NCI-H146 treated with DMSO at 0.1 percent for 48 hours (cell line): ENCODE measurements around the gene PID1.
A peak's percentile ranks its signal among the peaks of the same experiment; 100 is the strongest.

ENCODE experiments used
- DNase-seq: peaks from one replicate; lab custom pipeline; 2025; ENCODE audit not compliant: unreplicated experiment; lab: John Stamatoyannopoulos, UW

Gene PID1, protein sequence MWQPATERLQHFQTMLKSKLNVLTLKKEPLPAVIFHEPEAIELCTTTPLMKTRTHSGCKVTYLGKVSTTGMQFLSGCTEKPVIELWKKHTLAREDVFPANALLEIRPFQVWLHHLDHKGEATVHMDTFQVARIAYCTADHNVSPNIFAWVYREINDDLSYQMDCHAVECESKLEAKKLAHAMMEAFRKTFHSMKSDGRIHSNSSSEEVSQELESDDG

DNA sequence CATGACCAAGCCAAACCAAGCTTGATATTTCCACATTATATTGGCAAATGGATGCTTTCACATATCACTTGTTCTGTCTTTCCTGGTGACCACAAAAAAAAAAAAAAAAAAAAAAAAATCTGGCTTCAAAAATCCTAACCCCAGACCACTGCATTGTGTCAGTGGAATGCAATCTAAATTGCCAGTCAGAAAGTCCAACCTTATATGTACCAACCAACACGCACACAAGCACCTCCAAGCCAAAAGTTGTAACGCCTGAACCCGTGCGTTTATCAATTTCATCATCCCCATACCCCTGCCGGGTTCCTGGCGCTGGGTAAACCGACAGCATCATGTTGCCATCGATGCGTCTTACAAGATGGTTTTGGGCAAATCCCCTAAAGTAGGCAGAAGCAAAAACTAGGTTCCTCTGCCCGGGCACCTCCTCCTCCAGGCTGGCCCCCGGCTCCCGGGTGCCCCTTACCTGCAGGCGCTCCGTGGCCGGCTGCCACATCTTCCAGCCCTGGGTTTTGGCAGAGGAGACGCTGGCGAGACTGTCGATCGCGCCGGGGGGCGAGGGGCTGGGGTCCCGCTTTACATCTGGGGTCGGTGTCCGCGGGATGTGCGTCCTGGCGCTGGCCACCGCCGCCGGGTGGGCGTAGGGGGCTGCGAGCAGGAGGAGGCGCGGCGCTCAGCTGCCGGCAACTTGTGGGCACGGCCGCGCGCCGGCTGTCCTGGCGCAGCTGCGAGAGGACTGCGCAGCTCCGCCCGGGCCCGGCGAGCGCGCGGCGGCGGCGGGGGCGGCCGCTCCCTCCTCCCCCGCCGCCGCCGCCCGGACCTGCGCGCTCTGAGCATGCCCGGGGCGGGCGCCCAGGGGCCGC, at the start of gene PID1:
PID1 (minus strand) TSS at position 737 of the 860 bp plus-strand sequence; CDS start at position 493, 244 bp downstream.
- DNase-seq = peak; percentile 7

DNA sequence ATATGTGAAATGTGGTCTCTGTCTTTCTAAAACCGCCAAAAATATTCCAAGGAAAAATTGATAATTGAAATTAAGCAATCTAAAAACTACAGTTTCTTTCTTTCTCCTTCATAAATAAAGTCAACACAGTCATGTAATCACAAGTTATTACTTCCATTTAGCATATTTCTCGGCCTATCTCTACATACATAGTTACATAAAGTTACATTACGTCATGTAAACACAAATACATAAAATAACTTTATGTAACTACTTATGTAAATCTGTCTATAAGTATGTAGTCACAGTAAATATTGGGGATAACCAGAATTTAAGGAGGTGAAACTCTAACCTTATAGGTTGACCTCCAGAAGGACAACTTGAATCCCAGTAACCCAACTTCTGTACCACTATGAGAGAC, 48.5 kb upstream of the PID1 start:
- DNase-seq = no peak

DNA sequence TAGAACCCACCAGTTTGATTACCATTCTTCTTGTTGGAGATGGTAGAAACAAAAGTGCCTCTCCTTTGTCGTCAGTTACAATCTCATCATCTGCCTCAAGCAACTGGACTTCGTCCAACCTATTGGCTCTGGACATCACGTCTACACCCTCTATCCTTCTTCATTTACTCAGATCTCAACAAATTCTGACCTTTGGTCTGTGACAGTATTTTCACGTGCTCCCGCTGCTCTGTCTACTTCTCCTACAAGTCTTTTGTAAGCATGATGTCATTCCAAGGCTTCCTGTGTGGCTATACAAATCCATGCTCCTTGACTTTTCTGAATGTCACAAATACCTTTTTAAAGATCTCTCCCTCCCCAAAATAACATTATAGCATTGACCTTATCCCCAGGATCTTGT, 43.0 kb upstream of the PID1 start:
- DNase-seq = no peak

DNA sequence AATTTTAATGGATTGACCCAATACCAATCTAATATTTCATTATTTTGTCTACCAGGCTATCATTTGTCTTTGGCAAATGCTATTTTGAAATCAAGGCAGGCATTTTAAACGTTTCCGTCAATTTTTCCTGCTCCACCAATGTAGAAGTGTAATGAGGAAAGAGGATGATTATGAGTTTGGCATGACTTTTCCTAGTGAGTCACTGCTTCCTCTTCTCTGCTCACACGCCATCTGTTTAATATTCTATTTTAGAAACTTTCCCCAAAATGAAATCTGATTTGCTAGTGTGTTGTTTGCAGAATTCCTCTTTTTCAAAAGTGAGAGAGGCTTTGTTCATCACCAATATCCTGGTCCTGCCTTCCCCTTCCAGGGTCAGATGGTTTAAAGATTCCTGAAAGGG, 42.5 kb upstream of the PID1 start:
- DNase-seq = no peak

DNA sequence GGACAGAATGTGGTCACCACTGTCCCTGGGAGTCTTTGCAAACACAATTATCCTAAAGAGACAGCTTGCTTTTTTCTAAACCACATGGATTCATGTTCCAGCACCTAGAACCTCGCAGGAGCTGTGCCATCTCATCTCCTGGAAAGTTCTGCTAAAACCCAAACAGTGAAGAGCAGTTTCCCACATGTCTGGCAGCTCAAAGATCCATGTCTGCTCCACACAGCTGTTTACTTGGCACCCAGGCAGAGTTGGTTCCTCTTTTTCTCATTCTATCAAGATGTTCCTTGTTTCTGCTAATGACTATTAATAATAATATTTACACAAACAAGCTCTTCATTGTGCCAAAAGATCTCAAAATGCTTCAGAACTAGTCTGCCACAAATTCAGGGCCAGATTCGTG, 30.1 kb upstream of the PID1 start:
- no peak for DNase-seq

DNA sequence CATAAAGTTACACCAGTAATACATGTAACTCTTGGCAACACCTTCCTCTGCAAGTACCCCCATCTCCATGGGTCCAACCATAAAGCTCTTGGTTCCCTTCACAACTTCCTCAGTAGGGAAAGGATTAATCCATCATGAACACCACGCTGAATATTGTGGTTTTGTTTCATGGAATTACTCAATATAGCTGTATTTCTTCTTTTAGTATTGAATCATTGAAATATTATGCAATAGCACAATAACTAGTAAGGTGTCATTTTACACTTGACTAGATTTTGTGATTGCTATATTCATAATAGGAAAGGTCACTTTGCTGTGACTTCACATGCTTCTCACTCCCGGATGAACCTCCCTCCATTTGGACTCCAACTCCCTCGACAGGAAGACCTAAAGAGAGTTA, 29.7 kb upstream of the PID1 start:
- DNase-seq = no peak

DNA sequence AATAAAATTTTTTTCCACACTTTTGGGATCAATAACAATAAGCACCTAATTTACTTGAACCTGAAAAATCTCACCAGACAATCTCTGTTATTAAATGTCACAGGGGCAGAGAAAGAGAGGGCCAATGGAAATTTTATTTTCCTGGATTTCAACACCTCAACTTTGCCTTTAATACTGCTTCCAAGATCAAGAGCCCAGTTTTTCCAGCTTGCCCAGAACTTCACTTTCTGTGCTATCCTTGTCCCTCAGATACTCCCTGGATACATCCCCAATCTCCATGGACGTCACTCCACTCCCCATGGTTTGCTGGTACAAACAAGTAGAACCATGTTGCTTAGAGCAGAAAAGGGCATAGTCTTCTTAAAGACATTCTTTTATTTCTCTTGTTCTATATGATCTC, 29.3 kb upstream of the PID1 start:
- DNase-seq = no peak

DNA sequence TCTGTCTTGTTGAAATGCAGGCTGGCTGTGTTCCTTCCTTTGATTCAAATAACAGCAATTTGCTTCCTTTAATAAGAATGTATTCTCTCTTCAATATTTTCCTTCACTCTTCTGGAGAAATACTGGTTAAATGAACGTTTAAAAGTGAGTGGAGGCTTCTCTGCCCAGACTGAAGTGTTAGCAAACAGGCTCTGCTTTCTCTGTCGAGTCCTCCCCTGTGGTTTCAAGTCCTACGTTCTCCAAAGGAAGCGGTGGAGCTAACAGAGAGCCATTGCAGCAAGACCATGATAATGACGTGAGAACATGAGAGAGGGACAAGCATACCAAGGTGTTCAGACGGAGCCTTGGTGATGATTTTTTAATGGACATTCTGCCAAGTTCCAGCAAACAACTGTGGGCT, 26.2 kb upstream of the PID1 start:
- no peak for DNase-seq

DNA sequence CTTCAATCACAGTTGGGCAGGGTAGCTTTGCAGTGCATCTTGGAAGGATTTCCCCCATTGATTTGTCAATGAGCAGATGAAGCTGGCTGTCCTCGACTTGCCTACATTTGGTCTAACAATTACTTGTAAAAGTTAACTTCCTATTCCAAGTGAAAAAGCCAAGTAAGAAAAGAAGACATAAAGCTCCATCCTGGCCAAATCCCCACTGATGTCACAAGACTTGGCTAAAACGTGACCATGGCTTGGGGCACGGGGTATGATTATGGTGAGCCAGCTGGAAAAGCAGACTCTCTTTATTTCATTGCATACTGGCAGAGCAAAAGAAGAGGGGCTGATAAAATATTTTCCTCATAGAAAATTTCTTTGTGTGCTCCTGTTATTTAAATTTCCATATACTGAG, 25.4 kb upstream of the PID1 start:
- DNase-seq = no peak

DNA sequence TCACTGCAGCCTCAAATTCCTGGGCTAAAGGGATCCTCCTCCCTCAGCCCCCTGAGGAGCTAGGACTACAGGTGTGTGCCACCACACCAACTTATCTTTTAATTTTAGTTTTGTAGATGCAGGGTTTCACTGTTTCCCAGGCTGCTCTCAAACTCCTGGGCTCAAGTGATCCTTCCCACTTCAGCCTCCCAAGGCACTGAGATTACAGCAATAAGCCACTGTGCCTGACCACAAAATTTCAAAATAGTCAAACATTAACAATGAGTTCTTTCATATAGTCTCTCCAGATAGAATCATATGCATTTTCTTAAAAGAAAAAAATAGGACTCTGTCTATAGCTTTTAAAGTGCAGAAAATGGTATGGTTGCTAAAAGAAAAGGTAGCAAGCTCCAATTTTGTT, 24.9 kb upstream of the PID1 start:
- no peak for DNase-seq

DNA sequence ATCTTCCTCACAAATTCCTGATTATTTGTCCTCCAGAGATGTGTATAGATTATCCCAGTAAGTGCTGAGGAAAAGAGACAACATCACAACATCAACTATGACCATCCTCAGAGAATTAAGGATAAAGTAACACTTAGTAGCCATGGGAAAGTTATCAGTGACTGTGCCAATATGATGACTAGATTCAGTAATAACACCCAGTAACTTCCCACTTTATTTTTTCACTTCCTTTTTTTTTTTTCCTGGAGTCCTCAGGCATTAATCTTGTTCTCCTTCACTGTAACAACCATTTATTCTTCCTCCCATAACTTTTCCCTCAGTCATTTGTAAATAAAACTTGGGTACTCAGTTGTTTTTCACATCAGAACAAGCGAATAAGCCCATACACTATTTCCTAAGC, 16.7 kb upstream of the PID1 start:
- no peak for DNase-seq

DNA sequence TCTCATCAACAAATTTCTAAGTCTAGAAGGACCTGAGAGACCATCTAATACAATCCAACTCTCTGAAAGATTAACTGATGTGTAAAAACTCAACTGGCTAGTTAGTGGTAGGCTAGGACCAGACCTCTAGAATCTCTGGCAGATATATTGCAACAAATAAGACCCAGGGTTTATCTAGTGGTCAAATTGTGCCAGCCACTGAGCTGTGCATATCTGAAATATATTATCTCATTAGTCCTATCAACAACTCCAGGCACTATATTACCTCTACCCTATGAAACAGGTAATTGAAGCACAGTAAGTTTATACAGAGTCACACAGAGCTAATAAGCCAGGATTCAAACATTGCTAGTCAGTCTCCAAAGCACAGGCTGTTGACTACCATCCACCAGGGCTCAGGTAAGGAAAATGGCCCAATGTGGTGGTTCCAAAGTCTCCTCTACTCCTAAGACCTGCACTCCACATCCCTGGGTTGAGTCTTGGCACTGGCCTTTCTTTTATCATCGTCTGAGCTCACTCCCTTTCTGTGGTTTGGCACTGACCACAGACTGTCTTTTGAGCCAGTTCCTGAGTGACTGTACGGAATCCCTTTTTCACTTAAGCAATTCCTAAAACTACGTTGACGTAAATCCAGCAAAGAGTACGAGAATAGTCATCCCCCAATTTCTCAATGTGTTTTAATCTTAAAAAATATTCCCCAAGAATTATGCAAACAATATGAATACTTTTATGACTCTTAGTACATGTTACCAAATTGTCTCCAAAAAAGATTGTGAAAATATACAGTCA, 11.9 kb upstream of the PID1 start:
- no peak for DNase-seq

DNA sequence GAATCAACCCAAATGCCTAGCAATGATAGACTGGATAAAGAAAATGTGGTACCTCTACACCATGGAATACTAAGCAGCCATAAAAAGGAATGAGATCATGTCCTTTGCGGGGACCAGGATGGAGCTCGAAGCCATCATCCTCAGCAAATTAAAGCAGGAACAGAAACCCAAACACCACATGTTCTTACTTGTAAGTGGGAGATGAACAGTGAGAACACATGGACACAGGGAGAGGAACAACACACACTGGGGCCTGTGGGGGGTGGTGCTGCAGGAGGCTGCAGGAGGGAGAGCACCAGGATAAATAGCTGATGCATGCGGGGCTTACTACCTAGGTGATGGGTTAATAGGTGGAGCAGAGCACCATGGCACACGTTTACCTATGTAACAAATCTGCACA, 8.4 kb upstream of the PID1 start:
- no peak for DNase-seq

DNA sequence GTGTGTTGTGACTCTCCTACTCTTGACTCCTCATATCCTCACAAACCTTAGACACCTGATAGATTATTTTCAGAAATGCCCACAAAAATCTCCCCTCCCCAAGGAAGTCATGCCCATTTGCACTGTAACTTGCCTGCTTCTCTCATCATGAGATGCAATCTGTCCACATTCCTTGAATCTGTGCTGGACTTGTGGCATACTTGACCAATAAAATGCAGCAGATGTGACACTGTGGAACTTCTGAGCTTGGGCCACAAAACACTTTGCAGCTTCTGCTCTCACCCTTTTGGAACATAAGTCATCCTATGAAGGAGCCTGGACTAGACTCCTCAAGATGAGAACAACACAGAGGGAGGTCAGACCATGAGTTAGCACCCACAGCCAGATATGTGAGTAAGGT, 4.4 kb upstream of the PID1 start:
- no peak for DNase-seq

DNA sequence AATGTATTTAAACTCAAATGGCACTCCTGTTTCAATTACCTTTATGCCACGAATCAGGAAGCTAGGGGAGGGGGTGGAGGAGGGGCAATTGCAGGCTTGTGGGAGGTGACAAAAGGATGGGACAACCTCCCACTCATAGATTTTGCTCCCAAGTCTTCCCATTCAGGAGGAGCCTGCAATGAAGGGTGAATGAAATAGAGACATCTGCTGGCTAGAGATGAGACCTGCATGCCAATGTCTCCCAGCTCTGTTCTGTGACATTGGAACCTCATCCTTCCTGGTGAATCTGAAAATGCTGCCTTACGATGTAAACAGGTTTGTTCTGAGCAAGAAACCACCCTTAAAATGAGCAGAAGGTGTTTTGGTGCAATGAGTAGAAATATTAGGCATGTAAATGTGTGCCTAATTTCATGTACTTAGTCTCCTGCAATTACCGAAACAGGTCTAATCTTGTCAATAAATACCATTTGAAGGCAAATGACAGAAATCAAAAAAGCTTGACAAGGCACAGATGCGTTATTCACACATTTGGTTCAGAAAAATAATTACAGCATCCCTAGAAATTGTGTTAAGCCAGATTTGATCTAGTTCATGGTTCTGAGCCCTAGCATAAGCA, 2.7 kb upstream of the PID1 start:
- DNase-seq = peak; percentile 81

DNA sequence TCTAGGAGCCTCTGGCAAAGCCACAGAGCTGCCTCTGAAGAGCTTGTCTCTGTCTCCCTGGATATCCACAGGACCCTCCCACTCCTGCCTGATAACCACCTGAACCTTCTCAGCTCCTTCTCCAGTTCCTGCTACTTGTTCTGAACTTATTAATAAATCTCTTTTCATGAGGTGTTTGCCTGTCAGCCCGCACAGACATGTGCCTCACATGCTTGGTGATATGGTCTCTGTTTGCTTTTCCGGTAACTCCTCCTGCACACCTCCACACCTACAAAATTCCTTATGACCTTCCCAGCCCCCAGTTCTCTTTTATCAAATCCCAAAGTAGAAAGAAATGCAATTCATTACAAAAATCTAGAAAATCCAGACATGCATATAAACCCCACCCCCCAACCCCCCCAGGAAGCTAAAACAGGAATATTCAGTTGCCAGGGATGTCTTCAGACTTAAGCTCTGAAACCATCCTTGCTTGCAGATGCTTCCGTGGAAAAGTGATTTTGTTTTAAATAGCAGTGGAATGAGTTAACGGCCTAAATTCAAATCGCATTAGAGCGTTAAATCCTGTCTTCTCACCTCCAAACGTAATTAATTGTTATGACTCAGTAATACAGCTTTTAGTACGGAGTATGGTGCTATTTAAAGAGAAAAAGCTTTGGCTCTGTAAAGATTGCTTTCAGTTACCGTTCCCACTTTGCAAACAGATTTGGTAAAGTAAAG, 2.1 kb upstream of the PID1 start:
- no peak for DNase-seq

DNA sequence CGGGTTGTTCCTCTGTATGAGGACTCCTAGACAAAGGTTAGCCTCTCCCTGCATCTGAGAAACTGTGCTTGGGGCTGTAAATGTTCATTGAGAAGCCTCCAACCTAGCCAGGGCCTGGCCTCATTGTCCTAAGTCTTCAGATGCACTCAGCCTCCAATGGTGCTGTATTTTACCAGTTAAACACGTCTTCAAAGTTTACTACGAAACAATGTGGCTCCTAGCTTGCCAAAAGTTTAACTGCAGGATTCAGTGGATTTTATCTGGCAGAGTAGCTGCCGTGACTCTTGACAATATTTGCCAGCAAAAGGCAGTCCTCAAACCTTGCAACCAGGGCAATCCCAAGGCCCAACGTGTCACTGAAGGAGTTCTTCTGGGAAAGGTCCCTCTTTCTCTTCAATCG, 1.1 kb downstream of the PID1 start:
- no peak for DNase-seq

DNA sequence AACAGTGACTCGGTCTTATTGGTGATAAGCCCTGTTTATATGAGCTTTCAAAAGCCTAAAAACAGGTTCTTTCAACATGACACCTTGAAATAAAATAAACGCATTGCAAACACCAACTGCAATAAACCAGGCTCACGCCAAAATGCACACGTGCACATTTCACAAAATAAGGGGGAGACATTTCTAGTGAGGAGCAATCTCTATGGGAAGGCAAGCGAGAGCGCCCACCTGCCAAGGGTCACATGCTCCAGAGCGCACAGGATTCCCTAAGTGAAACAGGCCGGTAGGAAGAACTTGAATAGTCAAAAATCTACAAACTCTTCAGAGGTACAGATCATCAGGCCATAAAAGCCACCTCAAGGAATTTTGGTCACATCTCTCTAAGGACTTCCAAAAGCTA, 1.9 kb downstream of the PID1 start:
- DNase-seq = no peak

DNA sequence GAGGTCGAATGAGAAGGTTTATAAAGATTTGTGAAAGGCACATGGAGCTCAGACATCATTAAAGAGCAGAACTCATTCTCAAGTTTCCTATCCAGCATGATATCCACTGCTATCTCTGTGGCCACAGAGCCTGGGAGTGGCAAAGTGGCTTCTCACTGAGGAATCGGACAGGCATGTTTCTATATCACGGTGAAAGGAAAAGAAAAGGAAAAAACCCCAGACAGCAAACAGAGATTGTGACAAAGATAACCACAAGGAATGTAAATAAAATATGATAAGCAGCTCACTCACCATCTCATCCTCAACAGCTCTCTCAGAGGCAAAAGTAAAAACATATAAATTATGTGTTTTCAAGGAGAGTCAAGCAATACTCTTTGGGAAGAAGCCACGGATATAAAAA, 2.5 kb downstream of the PID1 start:
- DNase-seq = no peak

DNA sequence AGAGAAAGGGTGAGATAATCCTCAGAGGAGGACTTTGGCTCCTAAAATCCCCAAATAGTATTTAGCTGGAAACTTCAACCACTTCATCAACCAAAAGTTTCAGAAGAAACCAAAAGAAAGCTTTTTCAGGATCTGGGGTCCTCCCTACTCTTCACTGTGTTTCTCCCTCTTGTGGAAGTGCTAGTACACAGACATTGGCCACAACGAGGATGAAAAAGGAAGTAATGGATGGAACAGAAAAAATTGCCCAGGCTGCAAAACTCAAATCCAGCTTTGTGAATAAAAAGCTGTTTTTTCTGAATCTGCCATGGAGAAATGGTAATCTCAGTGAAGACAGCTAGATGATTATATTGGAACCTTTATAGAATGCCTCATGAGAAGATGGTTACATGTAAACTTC, 4.0 kb downstream of the PID1 start:
- no peak for DNase-seq

DNA sequence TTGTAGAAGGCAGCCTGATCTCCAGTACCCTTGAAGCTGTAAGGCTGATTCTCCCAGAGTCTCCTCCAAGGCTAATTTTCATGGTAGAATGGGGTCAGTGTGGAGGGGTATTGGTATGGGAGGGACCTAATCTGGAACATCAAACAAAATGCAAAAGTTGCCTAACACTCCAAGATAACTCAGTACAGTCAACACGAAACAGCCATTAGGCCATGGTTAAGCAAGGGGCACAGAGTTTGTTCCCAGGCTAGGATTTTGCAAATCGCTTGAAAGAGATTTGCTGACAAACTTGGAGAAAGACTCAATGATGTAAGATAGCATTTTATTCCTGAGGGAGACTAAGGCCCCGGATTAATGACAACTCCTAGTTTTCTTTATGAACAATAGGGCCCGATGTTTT, 5.4 kb downstream of the PID1 start:
- DNase-seq = no peak
